RPMI8226 (cell line): ENCODE results near the gene ADAM19.
A peak's percentile ranks its signal among the peaks of the same experiment; 100 is the strongest.
"Not testable (repeated sequence)": the region's sequence is repeated elsewhere in the genome, so short reads cannot be mapped to it uniquely, and the experiment has no call there.

ENCODE experiments used
- DNase-seq: peaks from one replicate; pipeline ENCODE4 v3.0.0-alpha.2; 2015

The ADAM19 gene

GRCh38 chr5:157511651-157512644 lies 63.6 kb downstream of the ADAM19 start:
- peak; percentile 84 for DNase-seq

- no peak for DNase-seq
Measured at GRCh38 chr5:157510682-157511081, 64.9 kb downstream of the ADAM19 start.

GRCh38 chr5:157509587-157509986 lies 66.0 kb downstream of the ADAM19 start:
- DNase-seq, result no peak

GRCh38 chr5:157509093-157509492 lies 66.5 kb downstream of the ADAM19 start:
- no peak for DNase-seq

GRCh38 chr5:157506981-157507780 lies 68.4 kb downstream of the ADAM19 start:
- DNase-seq, result no peak

- DNase-seq, result no peak
Measured at GRCh38 chr5:157506066-157506590, 69.4 kb downstream of the ADAM19 start.

GRCh38 chr5:157505496-157505895 lies 70.1 kb downstream of the ADAM19 start:
- DNase-seq, result no peak

GRCh38 chr5:157504053-157504452 lies 71.5 kb downstream of the ADAM19 start:
- DNase-seq, result no peak

- DNase-seq, result peak; percentile 52
Measured at GRCh38 chr5:157502143-157502647, 73.4 kb downstream of the ADAM19 start.

- DNase-seq, result no peak
Measured at GRCh38 chr5:157497875-157498611, 77.5 kb downstream of the ADAM19 start.

GRCh38 chr5:157496864-157497263 lies 78.7 kb downstream of the ADAM19 start:
- DNase-seq, result no peak

GRCh38 chr5:157494178-157494832 lies 81.3 kb downstream of the ADAM19 start:
- DNase-seq, result peak; percentile 71

GRCh38 chr5:157492886-157493285 lies 82.7 kb downstream of the ADAM19 start:
- no peak for DNase-seq

GRCh38 chr5:157491471-157491995 lies 84.0 kb downstream of the ADAM19 start:
- no peak for DNase-seq

GRCh38 chr5:157487358-157487757 lies 88.2 kb downstream of the ADAM19 start:
- DNase-seq, result peak; percentile 63

- peak; percentile 75 for DNase-seq
Measured at GRCh38 chr5:157486861-157487260, 88.7 kb downstream of the ADAM19 start.

GRCh38 chr5:157486221-157486681 lies 89.3 kb downstream of the ADAM19 start:
- peak; percentile 87 for DNase-seq

GRCh38 chr5:157485811-157486210 lies 89.8 kb downstream of the ADAM19 start:
- peak; percentile 81 for DNase-seq

- DNase-seq, result no peak
Measured at GRCh38 chr5:157485340-157485739, 90.2 kb downstream of the ADAM19 start.

- peak; percentile 59 for DNase-seq
Measured at GRCh38 chr5:157484768-157485167, 90.8 kb downstream of the ADAM19 start.

GRCh38 chr5:157482702-157483101 lies 92.9 kb downstream of the ADAM19 start:
- not testable (repeated sequence) for DNase-seq
